H1 (cell line): Measurements from ENCODE around the gene CD300LB. TPM values are rescaled to one million over a fixed set of nuclear protein-coding genes. Genes with fewer than 3 reads are reported as not detected.
A peak's percentile ranks its signal among the peaks of the same experiment; 100 is the strongest.

Experiments used
- MAX ChIP-seq: IDR thresholded peaks from 2 replicates; pipeline ENCODE4 v1.6.1; 2012; ENCODE audit warnings: inconsistent platforms
- USF2 ChIP-seq: IDR thresholded peaks from 2 replicates; pipeline ENCODE4 v1.6.1; 2011; ENCODE audit warnings: low read length, improper control_type of control experiment
- polyA plus RNA-seq, 7 experiments: library from polyadenylated mRNA; depleted of rRNA in 3 of 7; stranded (reverse) in 5 of 7; unstranded in 2 of 7; fragments of >200 nt in 5 of 7; fragments of 200-250 nt in 2 of 7; gene quantifications; 1 replicate in 5 of 7; 2 replicates in 1 of 7; 4 replicates in 1 of 7; pipeline versions ENCODE4 v1.2.1 to v1.2.3, GENCODE V29; 2011 to 2013; ENCODE audit warnings: missing spikeins in 2 of 7, mixed read lengths in 2 of 7
- total RNA-seq: library from RNA; stranded (reverse); fragmentation: NEBNext Ultra II Directional; extraction: Animal tissue kit (Norgen Biotek cat#: 25700); gene quantifications from 2 replicates; pipeline ENCODE4 v1.2.1, GENCODE V29; 2021
- TF ChIP-seq, protein P1 (sequence below): fragments of 300-600 bp; sonication (generic); IDR thresholded peaks from 2 replicates; pipeline ENCODE4 v1.7.1; 2012; ENCODE audit warnings: low read length, moderate library complexity, mild to moderate bottlenecking, inconsistent platforms; ENCODE audit not compliant: insufficient replicate concordance
- TF ChIP-seq, protein P2 (sequence below): IDR thresholded peaks from 2 replicates; pipeline ENCODE4 v1.6.1; 2011; ENCODE audit warnings: low read depth, mild to moderate bottlenecking, low read length; ENCODE audit not compliant: insufficient read depth

Gene CD300LB
- total and polyA plus RNA-seq, 2 of the 8 experiments (the other 6 are each of a cell fraction or from before 2014, with no cell fraction given) = not detected

DNA sequence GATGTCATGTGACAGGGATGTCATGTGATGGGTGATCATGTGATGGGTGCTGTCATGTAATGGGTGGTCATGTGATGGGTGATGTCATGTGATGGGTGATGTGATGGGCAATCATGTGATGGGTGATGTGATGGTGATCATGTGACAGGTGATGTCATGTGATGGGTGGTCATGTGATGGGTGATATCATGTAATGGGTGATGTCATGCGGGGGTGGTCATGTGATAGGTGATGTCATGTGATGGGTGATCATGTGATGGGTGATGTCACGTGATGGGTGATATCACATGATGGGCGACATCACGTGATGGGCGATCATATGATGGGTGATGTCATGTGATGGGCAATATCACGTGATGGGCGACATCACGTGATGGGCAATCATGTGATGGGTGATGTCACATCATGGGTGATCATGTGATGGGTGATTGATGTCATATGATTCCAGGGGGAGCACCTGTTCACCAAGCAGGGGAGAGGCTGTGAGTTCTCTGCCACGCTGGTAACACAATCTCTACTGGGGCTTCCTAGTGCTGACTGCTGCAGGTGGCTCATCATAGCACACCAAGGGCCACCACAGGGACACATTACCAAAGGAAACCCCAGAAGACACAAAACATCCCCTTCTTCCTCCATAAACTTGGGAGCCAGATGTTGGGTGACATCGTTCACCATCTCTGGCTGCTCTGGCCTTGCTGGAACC is 16.5 kb downstream of the CD300LB start (continued):
- TF ChIP-seq, protein P1, sequence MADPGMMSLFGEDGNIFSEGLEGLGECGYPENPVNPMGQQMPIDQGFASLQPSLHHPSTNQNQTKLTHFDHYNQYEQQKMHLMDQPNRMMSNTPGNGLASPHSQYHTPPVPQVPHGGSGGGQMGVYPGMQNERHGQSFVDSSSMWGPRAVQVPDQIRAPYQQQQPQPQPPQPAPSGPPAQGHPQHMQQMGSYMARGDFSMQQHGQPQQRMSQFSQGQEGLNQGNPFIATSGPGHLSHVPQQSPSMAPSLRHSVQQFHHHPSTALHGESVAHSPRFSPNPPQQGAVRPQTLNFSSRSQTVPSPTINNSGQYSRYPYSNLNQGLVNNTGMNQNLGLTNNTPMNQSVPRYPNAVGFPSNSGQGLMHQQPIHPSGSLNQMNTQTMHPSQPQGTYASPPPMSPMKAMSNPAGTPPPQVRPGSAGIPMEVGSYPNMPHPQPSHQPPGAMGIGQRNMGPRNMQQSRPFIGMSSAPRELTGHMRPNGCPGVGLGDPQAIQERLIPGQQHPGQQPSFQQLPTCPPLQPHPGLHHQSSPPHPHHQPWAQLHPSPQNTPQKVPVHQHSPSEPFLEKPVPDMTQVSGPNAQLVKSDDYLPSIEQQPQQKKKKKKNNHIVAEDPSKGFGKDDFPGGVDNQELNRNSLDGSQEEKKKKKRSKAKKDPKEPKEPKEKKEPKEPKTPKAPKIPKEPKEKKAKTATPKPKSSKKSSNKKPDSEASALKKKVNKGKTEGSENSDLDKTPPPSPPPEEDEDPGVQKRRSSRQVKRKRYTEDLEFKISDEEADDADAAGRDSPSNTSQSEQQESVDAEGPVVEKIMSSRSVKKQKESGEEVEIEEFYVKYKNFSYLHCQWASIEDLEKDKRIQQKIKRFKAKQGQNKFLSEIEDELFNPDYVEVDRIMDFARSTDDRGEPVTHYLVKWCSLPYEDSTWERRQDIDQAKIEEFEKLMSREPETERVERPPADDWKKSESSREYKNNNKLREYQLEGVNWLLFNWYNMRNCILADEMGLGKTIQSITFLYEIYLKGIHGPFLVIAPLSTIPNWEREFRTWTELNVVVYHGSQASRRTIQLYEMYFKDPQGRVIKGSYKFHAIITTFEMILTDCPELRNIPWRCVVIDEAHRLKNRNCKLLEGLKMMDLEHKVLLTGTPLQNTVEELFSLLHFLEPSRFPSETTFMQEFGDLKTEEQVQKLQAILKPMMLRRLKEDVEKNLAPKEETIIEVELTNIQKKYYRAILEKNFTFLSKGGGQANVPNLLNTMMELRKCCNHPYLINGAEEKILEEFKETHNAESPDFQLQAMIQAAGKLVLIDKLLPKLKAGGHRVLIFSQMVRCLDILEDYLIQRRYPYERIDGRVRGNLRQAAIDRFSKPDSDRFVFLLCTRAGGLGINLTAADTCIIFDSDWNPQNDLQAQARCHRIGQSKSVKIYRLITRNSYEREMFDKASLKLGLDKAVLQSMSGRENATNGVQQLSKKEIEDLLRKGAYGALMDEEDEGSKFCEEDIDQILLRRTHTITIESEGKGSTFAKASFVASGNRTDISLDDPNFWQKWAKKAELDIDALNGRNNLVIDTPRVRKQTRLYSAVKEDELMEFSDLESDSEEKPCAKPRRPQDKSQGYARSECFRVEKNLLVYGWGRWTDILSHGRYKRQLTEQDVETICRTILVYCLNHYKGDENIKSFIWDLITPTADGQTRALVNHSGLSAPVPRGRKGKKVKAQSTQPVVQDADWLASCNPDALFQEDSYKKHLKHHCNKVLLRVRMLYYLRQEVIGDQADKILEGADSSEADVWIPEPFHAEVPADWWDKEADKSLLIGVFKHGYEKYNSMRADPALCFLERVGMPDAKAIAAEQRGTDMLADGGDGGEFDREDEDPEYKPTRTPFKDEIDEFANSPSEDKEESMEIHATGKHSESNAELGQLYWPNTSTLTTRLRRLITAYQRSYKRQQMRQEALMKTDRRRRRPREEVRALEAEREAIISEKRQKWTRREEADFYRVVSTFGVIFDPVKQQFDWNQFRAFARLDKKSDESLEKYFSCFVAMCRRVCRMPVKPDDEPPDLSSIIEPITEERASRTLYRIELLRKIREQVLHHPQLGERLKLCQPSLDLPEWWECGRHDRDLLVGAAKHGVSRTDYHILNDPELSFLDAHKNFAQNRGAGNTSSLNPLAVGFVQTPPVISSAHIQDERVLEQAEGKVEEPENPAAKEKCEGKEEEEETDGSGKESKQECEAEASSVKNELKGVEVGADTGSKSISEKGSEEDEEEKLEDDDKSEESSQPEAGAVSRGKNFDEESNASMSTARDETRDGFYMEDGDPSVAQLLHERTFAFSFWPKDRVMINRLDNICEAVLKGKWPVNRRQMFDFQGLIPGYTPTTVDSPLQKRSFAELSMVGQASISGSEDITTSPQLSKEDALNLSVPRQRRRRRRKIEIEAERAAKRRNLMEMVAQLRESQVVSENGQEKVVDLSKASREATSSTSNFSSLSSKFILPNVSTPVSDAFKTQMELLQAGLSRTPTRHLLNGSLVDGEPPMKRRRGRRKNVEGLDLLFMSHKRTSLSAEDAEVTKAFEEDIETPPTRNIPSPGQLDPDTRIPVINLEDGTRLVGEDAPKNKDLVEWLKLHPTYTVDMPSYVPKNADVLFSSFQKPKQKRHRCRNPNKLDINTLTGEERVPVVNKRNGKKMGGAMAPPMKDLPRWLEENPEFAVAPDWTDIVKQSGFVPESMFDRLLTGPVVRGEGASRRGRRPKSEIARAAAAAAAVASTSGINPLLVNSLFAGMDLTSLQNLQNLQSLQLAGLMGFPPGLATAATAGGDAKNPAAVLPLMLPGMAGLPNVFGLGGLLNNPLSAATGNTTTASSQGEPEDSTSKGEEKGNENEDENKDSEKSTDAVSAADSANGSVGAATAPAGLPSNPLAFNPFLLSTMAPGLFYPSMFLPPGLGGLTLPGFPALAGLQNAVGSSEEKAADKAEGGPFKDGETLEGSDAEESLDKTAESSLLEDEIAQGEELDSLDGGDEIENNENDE = no peak
- TF ChIP-seq MAX = 0 out of 2 replicates have a peak, but pooled peaks have one; percentile 1
- TF ChIP-seq, protein P2, sequence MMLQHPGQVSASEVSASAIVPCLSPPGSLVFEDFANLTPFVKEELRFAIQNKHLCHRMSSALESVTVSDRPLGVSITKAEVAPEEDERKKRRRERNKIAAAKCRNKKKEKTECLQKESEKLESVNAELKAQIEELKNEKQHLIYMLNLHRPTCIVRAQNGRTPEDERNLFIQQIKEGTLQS = peak; percentile 89
- peak; percentile 91 for TF ChIP-seq USF2
